Omental fat pad (tissue), 4 donors: ENCODE data around the gene UVSSA. TPM values are rescaled to one million over a fixed set of nuclear protein-coding genes. Genes with fewer than 3 reads are reported as not detected.

Source experiments
- ATAC-seq: fragments of 150-250 bp; one replicate; pipeline ENCODE4 v1.9.1; 2016; ENCODE audit warnings: mild to moderate bottlenecking, moderate library complexity; ENCODE audit not compliant: low FRiP score
- DNase-seq: peaks from one replicate; pipeline ENCODE4 v3.0.0-alpha.2; 2019; ENCODE audit warnings: low spot score
- CTCF ChIP-seq, 3 donors: fragments of 450-650 bp; IDR thresholded peaks; one replicate each; pipeline ENCODE4 v1.5.1; 2016 to 2017; ENCODE audit warnings: antibody characterized with exemption in 3 of 3, mild to moderate bottlenecking in 3 of 3, moderate library complexity in 2 of 3
- total RNA-seq, 4 donors: library from RNA; depleted of rRNA; stranded (reverse); fragments of >200 nt; gene quantifications; one replicate each; pipeline ENCODE4 v1.1.0, GENCODE V29; 2016

The UVSSA gene
- total RNA-seq, 4 donors from 2014 or later = 10.2 to 28.2 (median 13.0) TPM

- no peak for ATAC-seq
- DNase-seq = no peak
- no peak for TF ChIP-seq CTCF (IDR thresholded peaks at IDR 0.05)
These were observed 30.0 kb downstream of the UVSSA start for GRCh38 chr4:1376841-1377605.

- ATAC-seq (no peak), DNase-seq (no peak)
- no peak for TF ChIP-seq CTCF (IDR thresholded peaks at IDR 0.05)
These were observed 30.7 kb downstream of the UVSSA start for GRCh38 chr4:1377606-1378261.

GRCh38 chr4:1378559-1379231 is 31.7 kb downstream of the UVSSA start:
- TF ChIP-seq CTCF (IDR thresholded peaks at IDR 0.05) = no peak
- DNase-seq = no peak
- ATAC-seq = no peak

GRCh38 chr4:1379351-1379781 is 32.4 kb downstream of the UVSSA start:
- no peak for TF ChIP-seq CTCF (IDR thresholded peaks at IDR 0.05)
- ATAC-seq (no peak), DNase-seq (no peak)

- ATAC-seq = no peak
- no peak for DNase-seq
- no peak for TF ChIP-seq CTCF (IDR thresholded peaks at IDR 0.05)
These were observed 32.9 kb downstream of the UVSSA start for GRCh38 chr4:1379801-1380331.

GRCh38 chr4:1380368-1381151 is 33.6 kb downstream of the UVSSA start:
- DNase-seq = no peak
- no peak for TF ChIP-seq CTCF (IDR thresholded peaks at IDR 0.05)
- ATAC-seq = no peak
